NAMALWA (cell line): ENCODE measurements around the gene FAM240A.
"Not testable (repeated sequence)": the region's sequence is repeated elsewhere in the genome, so short reads cannot be mapped to it uniquely, and the experiment has no call there.

ENCODE experiments used
- DNase-seq: peaks from one replicate; pipeline ENCODE4 v3.0.0-alpha.2; 2015; ENCODE audit warnings: low spot score

Gene FAM240A

GRCh38 chr3:46612324-46612723, at the start of gene FAM240A:
FAM240A (plus strand) TSS chr3:46612525; CDS start chr3:46612684, 159 bp downstream.
- no peak for DNase-seq

- no peak for DNase-seq
These were observed 47.9 kb upstream of the FAM240A start for GRCh38 chr3:46564190-46565021.

- no peak for DNase-seq
These were observed 47.2 kb upstream of the FAM240A start for GRCh38 chr3:46565077-46565476.

- DNase-seq = no peak
These were observed 46.7 kb upstream of the FAM240A start for GRCh38 chr3:46565607-46566039.

- no peak for DNase-seq
These were observed 46.2 kb upstream of the FAM240A start, which contains the start of gene LRRC2 for GRCh38 chr3:46566040-46566641. LRRC2 (minus strand) TSS chr3:46566302; CDS start chr3:46551591, 14,711 bp downstream.

GRCh38 chr3:46571684-46572083, 40.6 kb upstream of the FAM240A start:
- no peak for DNase-seq

- DNase-seq = no peak
These were observed 38.6 kb upstream of the FAM240A start for GRCh38 chr3:46573701-46574100.

- DNase-seq = no peak
These were observed 38.1 kb upstream of the FAM240A start for GRCh38 chr3:46574243-46574646.

- no peak for DNase-seq
These were observed 37.3 kb upstream of the FAM240A start for GRCh38 chr3:46574881-46575576.

GRCh38 chr3:46575577-46576222, 36.6 kb upstream of the FAM240A start:
- no peak for DNase-seq

- no peak for DNase-seq
These were observed 35.9 kb upstream of the FAM240A start for GRCh38 chr3:46576386-46576785.

GRCh38 chr3:46576879-46577278, 35.4 kb upstream of the FAM240A start:
- DNase-seq = no peak

- not testable (repeated sequence) for DNase-seq
These were observed 34.6 kb upstream of the FAM240A start for GRCh38 chr3:46577580-46578249.

GRCh38 chr3:46578973-46579755, 33.2 kb upstream of the FAM240A start:
- no peak for DNase-seq

GRCh38 chr3:46579756-46580286, 32.5 kb upstream of the FAM240A start:
- no peak for DNase-seq

- no peak for DNase-seq
These were observed 31.6 kb upstream of the FAM240A start for GRCh38 chr3:46580675-46581074.

- no peak for DNase-seq
These were observed 27.5 kb upstream of the FAM240A start for GRCh38 chr3:46584598-46585467.

GRCh38 chr3:46585799-46586693, 26.3 kb upstream of the FAM240A start:
- no peak for DNase-seq
